Measurements from ENCODE around the gene SAMM50.

- TF ChIP-seq CTCF (IDR thresholded peaks at IDR 0.05) = no peak
- TF ChIP-seq POLR2A (IDR thresholded peaks at IDR 0.05) = no peak
Observed at GRCh38 chr22:43951966-43952365, 3.3 kb upstream of the SAMM50 start.

Data from lower leg skin (tissue), 3 donors.